IMR-90 (cell line): ENCODE measurements around the gene CCDC59. TPM values are rescaled to one million over a fixed set of nuclear protein-coding genes. Genes with fewer than 3 reads are reported as not detected.

ENCODE experiments used
- ATAC-seq: fragments of 200-7000 bp; cut with Tn5 transposase; 2 replicates; pipeline ENCODE4 v1.9.1; 2020; ENCODE audit warnings: low read depth, mild to moderate bottlenecking, moderate library complexity
- BruUV-seq: library from RNA; stranded (reverse); fragments of 400-500 nt; replicated peaks from 2 replicates; lab custom pipeline; 2021; lab: Mats Ljungman, UMichigan
- CTCF ChIA-PET: fragments of 300-600 bp; formaldehyde crosslinking; extraction: SDS; loops from one replicate; lab custom pipeline; 2021; ENCODE audit warnings: antibody characterized with exemption; lab: Yijun Ruan, JAX
- POLR2A ChIA-PET: fragments of 300-600 bp; sonication (Branson Sonifier 250); formaldehyde crosslinking; loops from one replicate; lab custom pipeline; 2022; ENCODE audit warnings: antibody characterized with exemption; ENCODE audit not compliant: unreplicated experiment; lab: Charles Lee
- DNase-seq: peaks from one replicate; pipeline ENCODE4 v3.0.0; 2013
- H2AFZ ChIP-seq: replicated peaks from 2 replicates; pipeline ENCODE3; 2013; ENCODE audit warnings: low read length, mild to moderate bottlenecking; ENCODE audit not compliant: poor library complexity
- H2AK5ac ChIP-seq: 2 replicates; pipeline ENCODE4 v1.6.1; 2013; ENCODE audit warnings: low read depth, low read length, inconsistent platforms
- H2AK9ac ChIP-seq: replicated peaks from 2 replicates; pipeline ENCODE3; 2013; ENCODE audit warnings: mild to moderate bottlenecking, low read depth, low read length, moderate library complexity; ENCODE audit not compliant: poor library complexity
- H2BK120ac ChIP-seq: 2 replicates; pipeline ENCODE4 v1.6.1; 2013; ENCODE audit warnings: low read depth, low read length, inconsistent platforms
- H2BK15ac ChIP-seq: 3 replicates; pipeline ENCODE4 v1.6.1; 2013; ENCODE audit warnings: low read depth, low read length, inconsistent platforms
- H2BK20ac ChIP-seq: 2 replicates; pipeline ENCODE4 v1.6.1; 2013; ENCODE audit warnings: low read depth, mild to moderate bottlenecking, inconsistent platforms, low read length, moderate library complexity
- H2BK5ac ChIP-seq: 2 replicates; pipeline ENCODE4 v1.6.1; 2013; ENCODE audit warnings: mild to moderate bottlenecking, low read depth, low read length, inconsistent platforms; ENCODE audit not compliant: poor library complexity, severe bottlenecking
- H3K14ac ChIP-seq: replicated peaks from 2 replicates; pipeline ENCODE4 v1.6.1; 2013; ENCODE audit warnings: low read depth, low read length, inconsistent platforms
- H3K18ac ChIP-seq: 2 replicates; pipeline ENCODE4 v1.6.1; 2013; ENCODE audit warnings: low read depth, low read length, control low read depth
- H3K23ac ChIP-seq: 2 replicates; pipeline ENCODE4 v1.6.1; 2013; ENCODE audit warnings: low read depth, low read length, inconsistent platforms
- H3K27ac ChIP-seq: 2 replicates; pipeline ENCODE4 v1.5.1; 2013; ENCODE audit warnings: mild to moderate bottlenecking, control low read depth, low read length; ENCODE audit not compliant: insufficient read depth
- H3K27me3 ChIP-seq: 2 replicates; pipeline ENCODE4 v1.6.1; 2013; ENCODE audit warnings: low read length; ENCODE audit not compliant: control insufficient read depth, insufficient read depth
- H3K36me3 ChIP-seq: 2 replicates; pipeline ENCODE4 v1.6.1; 2013; ENCODE audit warnings: low read length, mixed read lengths; ENCODE audit not compliant: control insufficient read depth, insufficient read depth
- H3K4ac ChIP-seq: 2 replicates; pipeline ENCODE4 v1.6.1; 2013; ENCODE audit warnings: low read depth, low read length, inconsistent platforms
- H3K4me1 ChIP-seq: 2 replicates; pipeline ENCODE4 v1.6.1; 2013; ENCODE audit warnings: low read length, mixed read lengths; ENCODE audit not compliant: control insufficient read depth, insufficient read depth
- H3K4me2 ChIP-seq: 2 replicates; pipeline ENCODE4 v1.6.1; 2013; ENCODE audit warnings: low read depth, mild to moderate bottlenecking, control low read depth, low read length, moderate library complexity
- H3K4me3 ChIP-seq: 2 replicates; pipeline ENCODE4 v1.5.1; 2013; ENCODE audit warnings: low read depth, mild to moderate bottlenecking, control low read depth, low read length, moderate library complexity; ENCODE audit not compliant: insufficient read depth
- H3K56ac ChIP-seq: 2 replicates; pipeline ENCODE4 v1.6.1; 2013; ENCODE audit warnings: low read length, inconsistent platforms; ENCODE audit not compliant: insufficient read depth; ENCODE audit errors: extremely low read depth
- H3K79me1 ChIP-seq, 2 experiments: 2 replicates each; pipeline ENCODE4 v1.6.1; 2013; ENCODE audit warnings: low read length in 2 of 2, inconsistent platforms in 1 of 2, low read depth in 1 of 2
- H3K9ac ChIP-seq: 2 replicates; pipeline ENCODE4 v1.6.1; 2013; ENCODE audit warnings: low read depth, low read length, control low read depth
- H3K9me1 ChIP-seq: 2 replicates; pipeline ENCODE4 v1.6.1; 2013; ENCODE audit warnings: low read length, inconsistent platforms; ENCODE audit not compliant: insufficient read depth
- H3K9me3 ChIP-seq: 2 replicates; pipeline ENCODE4 v1.6.1; 2013; ENCODE audit warnings: low read length; ENCODE audit not compliant: control insufficient read depth, insufficient read depth
- H4K20me1 ChIP-seq: 2 replicates; pipeline ENCODE4 v1.6.1; 2013; ENCODE audit warnings: low read length, inconsistent platforms; ENCODE audit not compliant: insufficient read depth
- H4K5ac ChIP-seq: 2 replicates; pipeline ENCODE4 v1.6.1; 2013; ENCODE audit warnings: mild to moderate bottlenecking, low read depth, low read length, control low read depth
- H4K8ac ChIP-seq, 2 experiments: 2 replicates each; pipeline ENCODE4 v1.6.1; 2013; ENCODE audit warnings: low read depth in 2 of 2, low read length in 2 of 2, control low read depth in 1 of 2, inconsistent platforms in 1 of 2
- H4K91ac ChIP-seq: 2 replicates; pipeline ENCODE4 v1.6.1; 2013; ENCODE audit warnings: low read depth, low read length, inconsistent platforms; ENCODE audit not compliant: insufficient read depth
- BHLHE40 ChIP-seq: fragments of 150-350 bp; IDR thresholded peaks from 2 replicates; pipeline ENCODE4 v1.6.1; 2016; ENCODE audit warnings: mild to moderate bottlenecking, low read depth, low read length
- CEBPB ChIP-seq: IDR thresholded peaks from 2 replicates; pipeline ENCODE4 v1.6.1; 2012; ENCODE audit warnings: low read depth, low read length, improper control_type of control experiment
- FOS ChIP-seq: fragments of 150-350 bp; IDR thresholded peaks from 2 replicates; pipeline ENCODE4 v1.6.1; 2016; ENCODE audit warnings: low read depth, low read length
- MAFK ChIP-seq: IDR thresholded peaks from 2 replicates; pipeline ENCODE4 v1.6.1; 2012; ENCODE audit warnings: low read depth, low read length, improper control_type of control experiment
- RAD21 ChIP-seq: IDR thresholded peaks from 2 replicates; pipeline ENCODE4 v1.6.1; 2012; ENCODE audit warnings: low read length, improper control_type of control experiment
- RCOR1 ChIP-seq: IDR thresholded peaks from 2 replicates; pipeline ENCODE4 v1.6.1; 2012; ENCODE audit warnings: mild to moderate bottlenecking, low read length, improper control_type of control experiment; ENCODE audit not compliant: insufficient replicate concordance
- RFX5 ChIP-seq: IDR thresholded peaks from 2 replicates; pipeline ENCODE4 v1.8.0; 2012; ENCODE audit warnings: low read depth, mild to moderate bottlenecking, low read length, moderate library complexity
- SMC3 ChIP-seq: fragments of 150-350 bp; IDR thresholded peaks from 2 replicates; pipeline ENCODE4 v1.6.1; 2016; ENCODE audit warnings: low read depth, mild to moderate bottlenecking, antibody characterized with exemption, low read length, moderate library complexity
- WGBS, 2 experiments: methylation state at CpG; one replicate each; pipeline versions ENCODE4 v1.1.5 to v1.1.7; 2013; ENCODE audit warnings: missing lambda C conversion rate in 2 of 2; ENCODE audit not compliant: insufficient read length in 1 of 2; ENCODE audit errors: extremely low coverage in 2 of 2; 5-methylcytosine and 5-hydroxymethylcytosine counted together
- dilution Hi-C: fragments of 300-500 bp; cut with HindIII; formaldehyde crosslinking; loops from one replicate; pipeline ENCODE4 v1.14.3; 2018; ENCODE audit warnings: low sequenced_read_pairs; ENCODE audit not compliant: unreplicated experiment
- in situ Hi-C: fragments of 300-500 bp; cut with MboI; formaldehyde crosslinking; loops from 3 replicates; pipeline ENCODE4 v1.14.3; 2019; ENCODE audit warnings: low sequenced_read_pairs, inconsistent platforms, mixed read lengths
- intact Hi-C: fragments of 100-400 bp; cut with micrococcal nuclease; formaldehyde crosslinking; loops from 2 replicates; pipeline ENCODE4 v1.10.0; 2022
- polyA plus RNA-seq, 3 experiments: library from polyadenylated mRNA; depleted of rRNA; stranded (reverse); fragments of >200 nt; gene quantifications; 2 replicates each; pipeline ENCODE4 v1.2.3, GENCODE V29; 2012; ENCODE audit warnings: low replicate concordance in 1 of 3
- total RNA-seq: library from RNA; depleted of rRNA; stranded (reverse); fragments of >200 nt; gene quantifications from 2 replicates; pipeline ENCODE4 v1.2.3, GENCODE V29; 2012

The CCDC59 gene
- total and polyA plus RNA-seq, 2 of the 4 experiments (the other 2 are of a cell fraction), result 8.4 to 14.8 TPM

- H4K5ac ChIP-seq, result no peak overlapping the region
- no peaks in the 10 kb centered on the region for H3K9me3 ChIP-seq
- H3K4me2 ChIP-seq, result no peak overlapping the region
- H2BK20ac ChIP-seq, result no peak overlapping the region
- dilution Hi-C loops, result no loop called here
- no peak overlapping the region for H2BK15ac ChIP-seq
- no peaks in the 10 kb centered on the region for H3K36me3 ChIP-seq
- no peak for DNase-seq
- no peak overlapping the region for H3K4me3 ChIP-seq
- POLR2A ChIA-PET, result interaction anchor here (0.7 kb wide), 1 partner anchor 1141 kb away, joined by 4 read pairs; no protein-coding TSS in a partner anchor
- no peaks in the 10 kb centered on the region for H3K4me1 ChIP-seq
- no peak overlapping the region for H3K23ac ChIP-seq
- ATAC-seq, result no peak
- no peak overlapping the region for H3K18ac ChIP-seq
- H3K27ac ChIP-seq, result no peak overlapping the region
- no CpG with 5 or more reads among the region's 2 CpGs for WGBS, 2 experiments
- H2AK9ac ChIP-seq, result no peak overlapping the region
- H3K9ac ChIP-seq, result no peak overlapping the region
- H3K9me1 ChIP-seq, result no peaks in the 10 kb centered on the region
- TF ChIP-seq SMC3 (no peak), RAD21 (no peak), MAFK (no peak), CEBPB (no peak), RFX5 (no peak), BHLHE40 (no peak), FOS (no peak), RCOR1 (no peak)
- in situ Hi-C loops, result no loop called here
- CTCF ChIA-PET, result no interaction called here
- no peak overlapping the region for H4K8ac ChIP-seq
- no peak overlapping the region for H4K91ac ChIP-seq
- H2BK5ac ChIP-seq, result no peak overlapping the region
- H3K27me3 ChIP-seq, result no peaks in the 10 kb centered on the region
- H2BK120ac ChIP-seq, result no peak overlapping the region
- no peaks in the 10 kb centered on the region for H3K79me1 ChIP-seq
- no peak overlapping the region for H2AFZ ChIP-seq
- H3K56ac ChIP-seq, result no peak overlapping the region
- H2AK5ac ChIP-seq, result no peak overlapping the region
- no peak overlapping the region for H3K4ac ChIP-seq
- BruUV-seq, result no TSS peak
- H4K20me1 ChIP-seq, result no peaks in the 10 kb centered on the region
- no peak overlapping the region for H3K14ac ChIP-seq
- intact Hi-C loops, result no loop called here
Measured at GRCh38 chr12:82400819-82401218, 42.6 kb upstream of the CCDC59 start.
